ENCODE results near the gene CD300LG. TPM values are rescaled to one million over a fixed set of nuclear protein-coding genes. Genes with fewer than 3 reads are reported as not detected.

The CD300LG gene
- total RNA-seq, 3 donors from 2014 or later (not counting 1 experiment from before 2014, with no cell fraction given) = not detected

GRCh38 chr17:43842975-43843325, 4.0 kb upstream of the CD300LG start:
- Histone ChIP-seq H3K27me3 (ENCODE audit: control insufficient read depth, insufficient read depth, low read length) (no peaks in the 10 kb centered on the region), H3K4me1 (ENCODE audit: control insufficient read depth, insufficient read depth, low read length) (no peaks in the 10 kb centered on the region), H3K4me3 (ENCODE audit: low read length) (no peak overlapping the region), H3K9me3 (ENCODE audit: control insufficient read depth, insufficient read depth, low read length) (no peaks in the 10 kb centered on the region), H3K27ac (ENCODE audit: low read length) (no peak overlapping the region), H3K36me3 (ENCODE audit: control insufficient read depth, insufficient read depth, low read length) (no peaks in the 10 kb centered on the region)
- no peak overlapping the region for H3K4me3 Mint-ChIP-seq
- intact Hi-C loops (cut with micrococcal nuclease) = no loop called here
- no peak for ATAC-seq
- peaks cover 14 to 21% of the 10 kb centered on the region in 2 donors for H3K27me3 Mint-ChIP-seq (ENCODE audit: low read depth in 2 of 2)
- TF ChIP-seq CTCF (IDR thresholded peaks at IDR 0.05) = no peak
- peaks cover 0 to 7% of the 10 kb centered on the region in 2 donors for H3K4me1 Mint-ChIP-seq
- no peak overlapping the region for H3K27ac Mint-ChIP-seq
- no peak for DNase-seq
- H3K9me3 Mint-ChIP-seq = peaks cover 0 to 2% of the 10 kb centered on the region in 2 donors
- 59% methylated on average over 6 of the region's 7 CpGs for WGBS (ENCODE audit: insufficient coverage)
- no peaks in the 10 kb centered on the region for H3K36me3 Mint-ChIP-seq

GRCh38 chr17:43844241-43844640, 2.7 kb upstream of the CD300LG start:
- ATAC-seq = no peak

GRCh38 chr17:43845766-43846165, 1.2 kb upstream of the CD300LG start:
- ATAC-seq (no peak), DNase-seq (no peak)
- Mint-ChIP-seq H3K9me3 (peaks cover 0 to 2% of the 10 kb centered on the region in 2 donors), H3K4me1 (peaks cover 0 to 7% of the 10 kb centered on the region in 2 donors), H3K27ac (no peak overlapping the region), H3K27me3 (ENCODE audit: low read depth in 2 of 2) (peaks cover 6 to 10% of the 10 kb centered on the region in 2 donors), H3K4me3 (no peak overlapping the region), H3K36me3 (no peaks in the 10 kb centered on the region)
- no peak overlapping the region for H3K27ac ChIP-seq (ENCODE audit: low read length)
- H3K9me3 ChIP-seq (ENCODE audit: control insufficient read depth, insufficient read depth, low read length) = no peaks in the 10 kb centered on the region
- no peaks in the 10 kb centered on the region for H3K4me1 ChIP-seq (ENCODE audit: control insufficient read depth, insufficient read depth, low read length)
- no peaks in the 10 kb centered on the region for H3K27me3 ChIP-seq (ENCODE audit: control insufficient read depth, insufficient read depth, low read length)
- WGBS (ENCODE audit: insufficient coverage) = 70% methylated on average over 3 of the region's 4 CpGs
- TF ChIP-seq CTCF (IDR thresholded peaks at IDR 0.05) = no peak
- intact Hi-C loops (cut with micrococcal nuclease) = loop anchor here (1.0 kb wide), 1 partner anchor 151 kb away; no protein-coding TSS in a partner anchor
- H3K4me3 ChIP-seq (ENCODE audit: low read length) = no peak overlapping the region
- no peaks in the 10 kb centered on the region for H3K36me3 ChIP-seq (ENCODE audit: control insufficient read depth, insufficient read depth, low read length)

More at GRCh38 chr17:43844241-43844640, 2.7 kb upstream of the CD300LG start:
- Mint-ChIP-seq H3K4me3 (no peak overlapping the region), H3K4me1 (peaks cover 0 to 7% of the 10 kb centered on the region in 2 donors), H3K27ac (no peak overlapping the region), H3K9me3 (peaks cover 0 to 2% of the 10 kb centered on the region in 2 donors), H3K27me3 (ENCODE audit: low read depth in 2 of 2) (peaks cover 17 to 18% of the 10 kb centered on the region in 2 donors), H3K36me3 (no peaks in the 10 kb centered on the region)
- Histone ChIP-seq H3K27ac (ENCODE audit: low read length) (no peak overlapping the region), H3K4me1 (ENCODE audit: control insufficient read depth, insufficient read depth, low read length) (no peaks in the 10 kb centered on the region), H3K27me3 (ENCODE audit: control insufficient read depth, insufficient read depth, low read length) (no peaks in the 10 kb centered on the region), H3K36me3 (ENCODE audit: control insufficient read depth, insufficient read depth, low read length) (no peaks in the 10 kb centered on the region), H3K9me3 (ENCODE audit: control insufficient read depth, insufficient read depth, low read length) (no peaks in the 10 kb centered on the region), H3K4me3 (ENCODE audit: low read length) (no peak overlapping the region)
- 78% methylated on average over 4 of the region's 5 CpGs for WGBS (ENCODE audit: insufficient coverage)
- intact Hi-C loops (cut with micrococcal nuclease) = no loop called here
- TF ChIP-seq CTCF (IDR thresholded peaks at IDR 0.05) = no peak
- no peak for DNase-seq

GRCh38 chr17:43846221-43846712, 709 bp upstream of the CD300LG start:
- no peaks in the 10 kb centered on the region for H3K36me3 Mint-ChIP-seq
- Histone ChIP-seq H3K4me1 (ENCODE audit: control insufficient read depth, insufficient read depth, low read length) (no peaks in the 10 kb centered on the region), H3K27ac (ENCODE audit: low read length) (no peak overlapping the region), H3K36me3 (ENCODE audit: control insufficient read depth, insufficient read depth, low read length) (no peaks in the 10 kb centered on the region), H3K9me3 (ENCODE audit: control insufficient read depth, insufficient read depth, low read length) (no peaks in the 10 kb centered on the region), H3K4me3 (ENCODE audit: low read length) (no peak overlapping the region), H3K27me3 (ENCODE audit: control insufficient read depth, insufficient read depth, low read length) (no peaks in the 10 kb centered on the region)
- WGBS (ENCODE audit: insufficient coverage) = 16% methylated on average over 12 of the region's 13 CpGs
- peak; percentile 94 to 100 (median 100) for ATAC-seq
- intact Hi-C loops (cut with micrococcal nuclease) = loop anchor here (1.0 kb wide), 1 partner anchor 152 kb away; no protein-coding TSS in a partner anchor
- peak; percentile 95 for TF ChIP-seq CTCF (IDR thresholded peaks at IDR 0.05)
- peaks cover 6 to 12% of the 10 kb centered on the region in 2 donors for H3K27me3 Mint-ChIP-seq (ENCODE audit: low read depth in 2 of 2)
- H3K4me1 Mint-ChIP-seq = peaks cover 0 to 7% of the 10 kb centered on the region in 2 donors
- H3K9me3 Mint-ChIP-seq = peaks cover 0 to 2% of the 10 kb centered on the region in 2 donors
- no peak overlapping the region for H3K27ac Mint-ChIP-seq
- DNase-seq = peak; percentile 68 to 79
- no peak overlapping the region for H3K4me3 Mint-ChIP-seq

Measured in natural killer cell (primary cell).